ENCODE measurements around the gene PRDX5.

- no peak for TF ChIP-seq FOXM1 (IDR thresholded peaks at IDR 0.05; ENCODE audit: borderline replicate concordance, low read depth)
- no peak for TF ChIP-seq USF1 (IDR thresholded peaks at IDR 0.05)
- no peak for TF ChIP-seq YY1 (IDR thresholded peaks at IDR 0.05; ENCODE audit: low read depth)
- no peak for TF ChIP-seq NFIC (IDR thresholded peaks at IDR 0.05)
- no peak for TF ChIP-seq MAX (IDR thresholded peaks at IDR 0.05)
- no peak for TF ChIP-seq ZBTB7A (IDR thresholded peaks at IDR 0.05; ENCODE audit: low read depth)
- no peak for TF ChIP-seq TEAD4 (IDR thresholded peaks at IDR 0.05)
- no peak for TF ChIP-seq REST (IDR thresholded peaks at IDR 0.05; ENCODE audit: low read depth)
- TF ChIP-seq CREB1 (IDR thresholded peaks at IDR 0.05; ENCODE audit: low read depth): no peak
Measured at GRCh38 chr11:64275841-64276240, 42.1 kb upstream of the PRDX5 start.
